MM.1S (cell line): ENCODE data around the gene BTBD6.

Source experiments
- DNase-seq: peaks from one replicate; pipeline ENCODE4 v3.0.0-alpha.2; 2015
- H2AFZ ChIP-seq: fragments of 300-600 bp; sonication (generic); 2 replicates; pipeline ENCODE4 v1.6.0; 2016; ENCODE audit warnings: antibody characterized with exemption, low read length
- H3F3A ChIP-seq: fragments of 300-600 bp; sonication (generic); 2 replicates; pipeline ENCODE4 v1.6.1; 2016; ENCODE audit warnings: mild to moderate bottlenecking, antibody characterized with exemption, low read length, moderate library complexity, mixed read lengths; ENCODE audit not compliant: insufficient read depth
- H3K27ac ChIP-seq: fragments of 300-600 bp; sonication (generic); 2 replicates; pipeline ENCODE4 v1.5.1; 2016; ENCODE audit warnings: mild to moderate bottlenecking, low read length
- H3K27me3 ChIP-seq: fragments of 300-600 bp; sonication (generic); replicated peaks from 2 replicates; pipeline ENCODE4 v1.6.0; 2016; ENCODE audit warnings: low read length; ENCODE audit not compliant: insufficient read depth
- H3K36me3 ChIP-seq: fragments of 300-600 bp; sonication (generic); replicated peaks from 2 replicates; pipeline ENCODE4 v1.6.1; 2016; ENCODE audit warnings: mild to moderate bottlenecking, low read length, mixed read lengths; ENCODE audit not compliant: insufficient read depth
- H3K4me1 ChIP-seq: fragments of 300-600 bp; sonication (generic); 2 replicates; pipeline ENCODE4 v1.6.1; 2016; ENCODE audit warnings: low read length, mixed read lengths
- H3K4me2 ChIP-seq: fragments of 300-600 bp; sonication (generic); 2 replicates; pipeline ENCODE4 v1.6.0; 2016; ENCODE audit warnings: low read depth, low read length
- H3K4me3 ChIP-seq: fragments of 300-600 bp; sonication (generic); 2 replicates; pipeline ENCODE4 v1.5.1; 2016; ENCODE audit warnings: low read length, mixed read lengths
- H3K79me2 ChIP-seq: fragments of 300-600 bp; sonication (generic); 2 replicates; pipeline ENCODE4 v1.6.1; 2016; ENCODE audit warnings: mixed run types, low read length, mixed read lengths
- H3K9ac ChIP-seq: fragments of 300-600 bp; sonication (generic); 2 replicates; pipeline ENCODE4 v1.6.1; 2016; ENCODE audit warnings: low read length, mixed read lengths
- H3K9me2 ChIP-seq: fragments of 300-600 bp; sonication (generic); replicated peaks from 2 replicates; pipeline ENCODE4 v1.6.1; 2016; ENCODE audit warnings: mild to moderate bottlenecking, low read length, mixed read lengths; ENCODE audit not compliant: insufficient read depth
- H3K9me3 ChIP-seq: fragments of 300-600 bp; sonication (generic); replicated peaks from 2 replicates; pipeline ENCODE4 v1.6.1; 2016; ENCODE audit warnings: mild to moderate bottlenecking, low read length, mixed read lengths; ENCODE audit not compliant: insufficient read depth
- H4K20me1 ChIP-seq: fragments of 300-600 bp; sonication (generic); 2 replicates; pipeline ENCODE4 v1.6.1; 2016; ENCODE audit warnings: mild to moderate bottlenecking, low read length, moderate library complexity, mixed read lengths; ENCODE audit not compliant: insufficient read depth
- CTCF ChIP-seq: fragments of 300-600 bp; sonication (generic); IDR thresholded peaks from 2 replicates; pipeline ENCODE4 v1.5.1; 2016; ENCODE audit warnings: antibody characterized with exemption, low read length, mixed read lengths
- EZH2 ChIP-seq: fragments of 300-600 bp; sonication (generic); optimal IDR thresholded peaks from 2 replicates; pipeline ENCODE3; 2017; ENCODE audit warnings: low read depth, mild to moderate bottlenecking, antibody characterized with exemption, low read length, mixed read lengths
- EZH2phosphoT487 ChIP-seq: fragments of 300-600 bp; sonication (generic); IDR thresholded peaks from 2 replicates; pipeline ENCODE4 v1.6.1; 2018; ENCODE audit warnings: antibody characterized with exemption, low read length

The BTBD6 gene

DNA sequence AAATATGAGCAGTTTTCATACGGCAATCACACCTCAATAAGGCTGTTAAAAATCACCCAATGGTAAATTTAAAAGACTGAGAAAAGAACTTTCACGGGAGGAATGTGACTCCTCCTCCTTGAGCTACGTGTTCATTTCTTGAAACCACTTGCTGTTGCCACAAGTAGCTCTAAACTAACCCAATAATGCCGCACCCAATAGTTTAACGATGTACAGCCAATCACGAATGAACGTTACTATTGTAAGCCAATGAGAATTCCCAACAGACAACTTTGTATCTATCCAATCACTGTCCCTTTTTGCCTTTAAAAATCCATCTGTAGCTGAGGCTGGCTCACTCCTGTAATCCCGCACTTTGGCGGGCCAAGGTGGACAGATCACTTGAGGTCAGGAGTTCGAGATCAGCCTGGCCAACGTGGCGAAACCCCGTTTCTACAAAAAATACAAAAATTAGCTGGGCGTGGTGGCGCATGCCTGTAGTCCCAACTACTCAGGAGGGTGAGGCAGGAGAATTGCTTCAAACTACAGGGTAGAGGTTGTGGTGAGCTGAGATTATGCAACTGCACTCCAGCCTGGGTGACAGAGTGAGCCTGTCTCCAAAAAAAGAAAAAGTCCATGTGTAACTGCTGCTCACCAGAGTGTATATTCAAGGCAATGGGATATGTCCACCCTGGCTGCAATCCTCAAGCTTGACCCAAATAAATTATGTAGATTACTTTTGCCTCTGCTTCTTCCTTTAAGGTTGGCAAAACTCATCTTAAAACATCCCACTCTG is 24.4 kb upstream of the BTBD6 start:
- TF ChIP-seq EZH2phosphoT487 (no peak), CTCF (no peak), EZH2 (no peak)
- Histone ChIP-seq H3K4me1 (no peaks in the 10 kb centered on the region), H3K4me3 (no peak overlapping the region), H3F3A (no peaks in the 10 kb centered on the region), H4K20me1 (no peaks in the 10 kb centered on the region), H3K79me2 (no peaks in the 10 kb centered on the region), H2AFZ (no peak overlapping the region), H3K9ac (no peak overlapping the region), H3K4me2 (no peak overlapping the region), H3K27ac (no peak overlapping the region), H3K9me2 (no peaks in the 10 kb centered on the region), H3K9me3 (no peaks in the 10 kb centered on the region), H3K36me3 (no peaks in the 10 kb centered on the region), H3K27me3 (no peaks in the 10 kb centered on the region)
- no peak for DNase-seq

DNA sequence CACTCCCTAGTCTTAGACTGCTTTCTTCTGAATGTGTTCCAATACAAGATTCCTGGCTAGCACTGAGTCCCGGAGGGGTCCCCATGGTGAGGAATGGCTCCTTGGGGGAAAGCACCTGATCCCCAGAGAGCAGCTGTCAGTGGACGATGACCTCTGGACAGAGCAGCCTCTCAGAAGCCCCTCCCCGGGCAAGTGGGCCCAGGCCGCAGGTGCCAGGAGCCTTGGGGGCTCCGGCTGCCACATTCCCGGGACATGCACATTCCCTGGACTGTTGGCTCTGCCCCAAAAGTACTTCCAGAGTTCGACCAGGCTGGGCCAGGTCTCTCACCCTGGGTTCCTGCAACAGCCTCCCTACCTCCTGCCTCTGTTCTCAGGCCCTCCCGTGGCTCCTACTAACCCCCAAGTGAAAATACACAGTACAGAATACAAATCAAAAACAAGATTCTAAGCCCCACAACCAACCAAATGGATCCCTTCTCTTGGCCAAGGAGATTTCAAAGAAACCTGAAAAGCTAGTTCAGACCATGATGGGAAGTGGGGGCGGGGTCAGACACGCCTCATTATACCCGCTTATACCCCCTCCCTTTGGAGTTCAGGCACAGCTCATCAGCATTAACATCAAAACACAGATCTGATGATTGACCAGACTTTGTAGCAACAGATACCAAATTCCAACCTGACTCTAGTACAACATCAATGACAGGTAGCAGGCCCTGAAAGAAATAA is 23.3 kb upstream of the BTBD6 start:
- H3K36me3 ChIP-seq, result no peaks in the 10 kb centered on the region
- no peaks in the 10 kb centered on the region for H3K4me1 ChIP-seq
- H3F3A ChIP-seq, result no peaks in the 10 kb centered on the region
- H3K27ac ChIP-seq, result no peak overlapping the region
- TF ChIP-seq CTCF (no peak), EZH2 (no peak), EZH2phosphoT487 (no peak)
- H2AFZ ChIP-seq, result no peak overlapping the region
- H3K9ac ChIP-seq, result no peak overlapping the region
- no peak overlapping the region for H3K4me2 ChIP-seq
- DNase-seq, result no peak
- H3K9me3 ChIP-seq, result no peaks in the 10 kb centered on the region
- H3K4me3 ChIP-seq, result no peak overlapping the region
- no peaks in the 10 kb centered on the region for H3K9me2 ChIP-seq
- H3K79me2 ChIP-seq, result no peaks in the 10 kb centered on the region
- no peaks in the 10 kb centered on the region for H3K27me3 ChIP-seq
- no peaks in the 10 kb centered on the region for H4K20me1 ChIP-seq

GRCh38 chr14:105226198-105226597 is 22.1 kb upstream of the BTBD6 start:
- Histone ChIP-seq H3K4me2 (no peak overlapping the region), H2AFZ (no peak overlapping the region), H3F3A (no peaks in the 10 kb centered on the region), H3K27me3 (no peaks in the 10 kb centered on the region), H3K9me3 (no peaks in the 10 kb centered on the region), H3K9me2 (no peaks in the 10 kb centered on the region), H3K4me3 (no peak overlapping the region), H4K20me1 (no peaks in the 10 kb centered on the region), H3K4me1 (no peaks in the 10 kb centered on the region), H3K36me3 (no peaks in the 10 kb centered on the region), H3K27ac (no peak overlapping the region), H3K9ac (no peak overlapping the region), H3K79me2 (no peaks in the 10 kb centered on the region)
- no peak for DNase-seq
- TF ChIP-seq EZH2, result no peak
- no peak for TF ChIP-seq CTCF
- TF ChIP-seq EZH2phosphoT487, result no peak
